Cerebellar cortex (tissue), 1 donor: ENCODE measurements around the gene WDR20.
"Not testable (repeated sequence)": the region's sequence is repeated elsewhere in the genome, so short reads cannot be mapped to it uniquely, and the experiment has no call there.

Experiments
- DNase-seq: peaks from one replicate; pipeline ENCODE4 v3.0.0-alpha.2; 2015; ENCODE audit warnings: low spot score

Gene WDR20

DNA sequence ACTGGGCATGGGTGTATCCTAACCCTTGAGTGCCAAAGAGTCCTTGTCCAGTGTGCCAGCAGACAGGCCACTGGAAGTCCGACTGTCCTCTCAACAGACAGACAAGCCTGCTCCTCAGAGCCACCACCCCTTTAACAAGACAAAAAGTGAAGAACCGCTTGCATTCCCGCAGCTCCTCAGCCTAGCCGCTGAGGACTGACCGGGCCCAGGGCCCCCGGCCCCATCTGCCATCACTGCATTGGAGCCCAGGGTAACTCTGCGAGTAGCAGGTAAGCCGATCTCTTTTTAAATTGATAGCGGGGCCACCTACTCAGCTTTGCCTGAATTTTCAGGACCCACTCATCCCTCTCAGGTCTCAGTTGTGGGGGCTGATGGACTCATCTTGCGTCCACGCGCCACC lies 96.3 kb downstream of the WDR20 start:
- no peak for DNase-seq

DNA sequence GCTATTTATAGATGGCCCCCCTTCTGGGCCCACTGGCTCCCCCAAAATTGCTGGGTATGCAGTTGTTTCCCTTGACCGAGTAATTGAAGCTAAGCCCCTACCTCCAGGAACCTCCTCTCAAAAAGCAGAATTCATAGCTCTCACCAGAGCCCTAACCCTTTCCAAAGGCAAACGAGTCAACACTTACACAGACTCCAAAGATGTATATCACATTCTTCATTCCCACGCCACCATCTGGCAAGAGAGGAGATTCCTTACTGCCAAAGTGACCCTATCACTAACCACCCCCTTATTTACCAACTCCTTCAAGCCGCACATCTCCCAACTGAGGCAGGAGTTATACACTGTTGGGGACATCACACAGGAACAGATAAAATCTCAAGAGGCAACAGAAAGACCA lies 98.4 kb downstream of the WDR20 start:
- DNase-seq: no peak

- DNase-seq: no peak
These were observed 99.1 kb downstream of the WDR20 start for GRCh38 chr14:102238766-102239165.

DNA sequence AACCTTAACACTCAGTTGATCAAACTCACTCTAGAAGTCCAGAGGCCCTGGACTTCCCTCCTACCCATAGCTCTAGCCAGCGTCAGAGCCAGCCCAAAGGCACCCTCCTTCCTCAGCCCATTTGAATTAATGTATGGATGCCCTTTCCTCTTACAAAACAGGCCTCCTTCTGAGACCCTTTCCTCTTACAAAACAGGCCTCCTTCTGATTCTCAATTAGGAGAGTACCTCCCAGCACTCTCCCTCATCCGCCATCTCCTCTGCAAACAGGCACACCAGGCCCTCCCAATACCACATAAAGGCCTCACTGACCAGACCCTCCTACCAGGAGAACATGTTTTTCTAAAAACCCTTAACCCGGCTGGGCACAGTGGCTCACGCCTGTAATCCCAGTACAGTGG lies 99.5 kb downstream of the WDR20 start:
- DNase-seq: no peak

DNA sequence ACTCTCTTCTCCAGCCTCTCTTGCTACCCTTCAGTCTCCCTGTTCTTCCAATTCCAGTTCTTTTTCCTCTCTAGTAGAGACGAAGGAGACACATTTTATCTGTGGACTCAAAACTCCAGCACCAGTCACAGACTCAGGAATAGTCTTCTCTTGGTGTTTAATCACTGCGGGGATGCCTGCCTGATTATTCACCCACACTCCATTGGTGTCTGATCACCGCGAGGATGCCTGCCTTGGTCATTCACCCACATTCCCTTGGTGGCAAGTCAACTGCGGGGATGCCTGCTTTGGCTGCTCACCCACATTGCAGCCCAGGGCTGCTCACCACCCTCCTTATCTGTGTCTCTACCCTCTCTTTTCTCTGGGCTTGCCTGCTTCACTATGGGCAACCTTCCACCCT lies 100.8 kb downstream of the WDR20 start:
- not testable (repeated sequence) for DNase-seq

DNA sequence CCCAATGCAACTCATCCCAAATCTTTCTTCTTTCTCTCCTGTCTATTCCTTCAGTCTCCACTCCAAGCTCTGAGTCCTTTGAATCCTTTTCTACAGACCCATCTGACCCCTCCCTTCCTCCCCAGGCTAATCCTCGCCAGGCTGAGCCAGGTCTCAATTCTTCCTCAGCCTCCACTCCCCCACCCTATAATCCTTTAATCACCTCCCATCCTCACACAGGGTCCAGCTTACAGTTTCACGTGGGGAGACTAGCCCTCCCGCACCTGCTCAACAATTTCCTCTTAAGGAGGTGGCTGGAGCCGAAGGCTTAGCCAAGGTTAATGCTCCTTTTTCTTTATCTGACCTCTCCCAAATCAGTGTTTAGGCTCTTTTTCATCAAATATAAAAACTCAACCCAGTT lies 101.5 kb downstream of the WDR20 start:
- DNase-seq: no peak

DNA sequence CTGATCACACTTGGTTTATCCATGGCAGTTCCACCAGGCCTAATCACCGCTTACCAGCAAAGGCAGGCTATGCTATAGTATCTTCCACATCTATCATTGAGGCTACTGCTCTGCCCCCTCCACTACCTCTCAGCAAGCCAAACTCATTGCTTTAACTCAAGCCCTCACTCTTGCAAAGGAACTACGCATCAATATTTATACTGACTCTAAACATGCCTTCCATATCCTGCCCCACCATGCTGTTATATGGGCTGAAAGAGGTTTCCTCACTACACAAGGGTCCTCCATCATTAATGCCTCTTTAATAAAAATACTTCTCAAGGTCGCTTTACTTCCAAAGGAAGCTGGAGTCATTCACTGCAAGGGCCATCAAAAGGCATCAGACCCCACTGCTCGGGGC lies 104.1 kb downstream of the WDR20 start:
- DNase-seq: not testable (repeated sequence)

DNA sequence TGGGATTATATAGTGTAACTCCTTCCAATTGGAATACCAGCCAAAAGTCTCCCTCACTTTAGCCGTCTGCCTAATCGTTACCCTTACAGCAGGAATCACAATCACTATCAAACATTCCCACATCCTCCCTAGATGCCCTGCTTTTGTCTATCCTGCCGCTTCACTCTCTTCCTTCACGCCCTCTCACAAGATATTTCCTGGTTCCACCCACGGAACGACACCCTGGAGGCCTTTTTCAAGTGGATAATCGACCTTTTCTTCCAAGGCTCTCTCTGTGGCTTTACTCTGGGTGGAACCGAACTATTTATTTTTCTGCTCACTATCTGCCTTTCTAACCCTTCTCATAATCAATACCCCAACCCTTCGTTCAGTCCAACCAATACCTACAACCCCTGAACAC lies 106.4 kb downstream of the WDR20 start:
- DNase-seq: no peak

GRCh38 chr14:102248121-102248520 lies 108.4 kb downstream of the WDR20 start:
- DNase-seq: no peak

- DNase-seq: no peak
These were observed 109.3 kb downstream of the WDR20 start for GRCh38 chr14:102249041-102249440.

DNA sequence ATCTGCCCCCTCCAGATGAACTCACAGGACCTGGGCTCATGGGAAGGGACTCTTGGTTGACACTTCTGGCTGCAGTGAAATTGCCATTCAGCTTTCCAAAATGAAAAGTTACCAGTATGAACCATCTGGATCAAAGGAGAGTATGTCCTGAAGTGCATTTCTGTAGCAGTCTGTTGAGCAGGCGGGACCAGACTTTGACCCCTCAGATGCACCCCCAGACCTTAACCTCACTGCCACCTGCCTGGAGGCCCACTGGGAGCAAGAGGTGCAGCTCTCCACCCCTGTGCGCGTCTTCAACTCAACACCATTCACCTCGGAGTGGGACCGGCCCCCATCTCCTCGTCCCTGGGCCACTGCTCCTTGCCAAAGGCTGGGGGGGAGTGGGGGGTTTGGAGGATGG lies 110.3 kb downstream of the WDR20 start:
- no peak for DNase-seq

- DNase-seq: no peak
These were observed 110.9 kb downstream of the WDR20 start for GRCh38 chr14:102250636-102251035.

- no peak for DNase-seq
These were observed 111.5 kb downstream of the WDR20 start for GRCh38 chr14:102251161-102251560.

DNA sequence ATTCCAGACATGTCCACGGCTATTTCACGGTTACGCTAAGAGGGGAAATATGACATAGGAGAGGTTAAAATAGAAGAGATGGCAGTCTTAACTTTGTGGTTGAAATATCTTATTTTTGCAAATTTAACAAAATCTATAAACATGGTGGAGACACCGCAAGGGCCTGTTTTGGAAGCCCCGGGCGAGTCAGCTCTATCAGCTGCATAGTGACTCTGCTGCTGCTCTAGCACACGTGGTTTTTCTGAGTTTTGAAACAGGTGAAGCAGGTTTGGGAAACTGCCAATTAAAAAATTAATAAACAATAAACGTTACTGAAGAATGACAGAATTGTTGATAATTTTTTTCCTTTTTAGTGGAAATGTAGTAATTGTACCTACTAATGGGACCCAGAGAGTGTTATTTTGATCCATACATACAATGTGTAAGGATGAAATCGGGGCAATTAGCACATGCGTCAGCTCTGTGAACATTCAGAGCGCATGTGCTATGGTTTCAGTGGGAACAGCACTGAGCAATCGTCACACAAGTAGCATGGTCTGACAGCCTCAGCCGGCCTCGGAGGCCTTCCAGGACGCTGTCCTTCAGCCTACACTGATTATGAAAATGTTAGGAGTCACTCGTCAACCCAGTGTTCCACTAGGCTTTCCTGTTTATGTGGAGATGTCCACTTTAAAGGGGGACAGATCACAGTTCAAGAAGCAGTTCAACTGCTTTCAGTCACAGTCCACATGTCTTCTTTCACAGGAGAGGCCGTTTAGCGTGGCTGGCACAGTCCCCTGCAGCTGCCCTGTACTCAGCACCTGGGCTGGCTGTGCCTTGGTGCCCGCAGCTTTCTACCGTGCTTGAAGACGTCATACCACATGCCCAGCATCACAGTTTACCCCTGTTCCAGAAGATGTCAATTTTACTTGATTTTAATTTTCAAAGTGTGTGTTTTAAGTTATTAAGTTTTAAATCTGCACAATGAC lies 113.4 kb downstream of the WDR20 start:
- DNase-seq: no peak

- no peak for DNase-seq
These were observed 115.9 kb downstream of the WDR20 start for GRCh38 chr14:102255401-102256190.

GRCh38 chr14:102256716-102257115 lies 117.0 kb downstream of the WDR20 start:
- DNase-seq: no peak

- DNase-seq: no peak
These were observed 118.4 kb downstream of the WDR20 start for GRCh38 chr14:102258136-102258535.
